Astrocyte (in vitro differentiated cells and primary cell): ENCODE data around the gene RBP4. TPM values are rescaled to one million over a fixed set of nuclear protein-coding genes. Genes with fewer than 3 reads are reported as not detected.

Experiments used
- DNase-seq: peaks from one replicate; pipeline ENCODE4 v3.0.0-alpha.2; 2010; ENCODE audit warnings: low read depth
- FAIRE-seq: peaks from 2 replicates; lab custom pipeline; 2011; peaks lifted over from hg19 to GRCh38; lab: Jason Lieb, UNC
- H2AFZ ChIP-seq: 2 replicates; pipeline ENCODE4 v1.6.0; 2012; ENCODE audit warnings: low read depth, low read length, inconsistent platforms
- H3K27ac ChIP-seq: 2 replicates; pipeline ENCODE4 v1.5.1; 2011; ENCODE audit warnings: low read depth, low read length, inconsistent platforms
- H3K27me3 ChIP-seq: 2 replicates; pipeline ENCODE4 v1.6.0; 2011; ENCODE audit warnings: low read length, inconsistent platforms; ENCODE audit not compliant: insufficient read depth
- H3K36me3 ChIP-seq: 2 replicates; pipeline ENCODE4 v1.5.1; 2011; ENCODE audit warnings: low read length, inconsistent platforms; ENCODE audit not compliant: insufficient read depth
- H3K4me1 ChIP-seq: 2 replicates; pipeline ENCODE4 v1.5.1; 2011; ENCODE audit warnings: low read length, inconsistent platforms; ENCODE audit not compliant: insufficient read depth
- H3K4me2 ChIP-seq: 2 replicates; pipeline ENCODE4 v1.6.0; 2012; ENCODE audit warnings: low read length, inconsistent platforms
- H3K4me3 ChIP-seq: 2 replicates; pipeline ENCODE4 v1.5.1; 2011; ENCODE audit warnings: low read depth, mild to moderate bottlenecking, low read length, inconsistent platforms; ENCODE audit not compliant: insufficient read depth
- H3K79me2 ChIP-seq: 2 replicates; pipeline ENCODE4 v1.6.0; 2012; ENCODE audit warnings: mild to moderate bottlenecking, low read length, inconsistent platforms; ENCODE audit not compliant: insufficient read depth
- H3K9ac ChIP-seq: 2 replicates; pipeline ENCODE4 v1.6.0; 2012; ENCODE audit warnings: mild to moderate bottlenecking, low read length, inconsistent platforms
- H3K9me3 ChIP-seq: 2 replicates; pipeline ENCODE4 v1.5.1; 2012; ENCODE audit warnings: low read depth, mild to moderate bottlenecking, low read length, inconsistent platforms; ENCODE audit not compliant: insufficient read depth
- H4K20me1 ChIP-seq: 2 replicates; pipeline ENCODE4 v1.6.0; 2012; ENCODE audit warnings: low read length, inconsistent platforms; ENCODE audit not compliant: insufficient read depth
- H3K27ac Mint-ChIP-seq: one replicate; pipeline ENCODE4 v1.8.0; 2021; ENCODE audit warnings: mild to moderate bottlenecking, mixed read lengths; ENCODE audit not compliant: unreplicated experiment
- H3K27me3 Mint-ChIP-seq: one replicate; pipeline ENCODE4 v1.8.0; 2021; ENCODE audit warnings: low read depth, mixed read lengths; ENCODE audit not compliant: unreplicated experiment
- H3K36me3 Mint-ChIP-seq: one replicate; pipeline ENCODE4 v1.8.0; 2021; ENCODE audit warnings: low read depth, mixed read lengths; ENCODE audit not compliant: unreplicated experiment
- H3K4me1 Mint-ChIP-seq: one replicate; pipeline ENCODE4 v1.8.0; 2021; ENCODE audit warnings: low read depth, mixed read lengths; ENCODE audit not compliant: unreplicated experiment
- H3K4me3 Mint-ChIP-seq: one replicate; pipeline ENCODE4 v1.8.0; 2021; ENCODE audit warnings: mild to moderate bottlenecking, moderate library complexity, mixed read lengths; ENCODE audit not compliant: unreplicated experiment
- H3K9me3 Mint-ChIP-seq: one replicate; pipeline ENCODE4 v1.8.0; 2021; ENCODE audit warnings: mild to moderate bottlenecking, mixed read lengths; ENCODE audit not compliant: unreplicated experiment
- EZH2 ChIP-seq: IDR thresholded peaks from 2 replicates; pipeline ENCODE4 v1.6.1; 2012; ENCODE audit warnings: mild to moderate bottlenecking, low read length, inconsistent platforms; ENCODE audit not compliant: insufficient read depth
- total RNA-seq: library from RNA; stranded (reverse); gene quantifications from 2 replicates; pipeline ENCODE4 v1.2.1, GENCODE V29; 2021
- TF ChIP-seq, protein P1 (sequence below): IDR thresholded peaks from 2 replicates; pipeline ENCODE4 v1.5.1; 2011; ENCODE audit warnings: low read depth, mild to moderate bottlenecking, inconsistent platforms, low read length, moderate library complexity; ENCODE audit not compliant: insufficient read depth

RBP4 gene
- total RNA-seq, 1 donor from 2014 or later: 0.27 TPM

DNA sequence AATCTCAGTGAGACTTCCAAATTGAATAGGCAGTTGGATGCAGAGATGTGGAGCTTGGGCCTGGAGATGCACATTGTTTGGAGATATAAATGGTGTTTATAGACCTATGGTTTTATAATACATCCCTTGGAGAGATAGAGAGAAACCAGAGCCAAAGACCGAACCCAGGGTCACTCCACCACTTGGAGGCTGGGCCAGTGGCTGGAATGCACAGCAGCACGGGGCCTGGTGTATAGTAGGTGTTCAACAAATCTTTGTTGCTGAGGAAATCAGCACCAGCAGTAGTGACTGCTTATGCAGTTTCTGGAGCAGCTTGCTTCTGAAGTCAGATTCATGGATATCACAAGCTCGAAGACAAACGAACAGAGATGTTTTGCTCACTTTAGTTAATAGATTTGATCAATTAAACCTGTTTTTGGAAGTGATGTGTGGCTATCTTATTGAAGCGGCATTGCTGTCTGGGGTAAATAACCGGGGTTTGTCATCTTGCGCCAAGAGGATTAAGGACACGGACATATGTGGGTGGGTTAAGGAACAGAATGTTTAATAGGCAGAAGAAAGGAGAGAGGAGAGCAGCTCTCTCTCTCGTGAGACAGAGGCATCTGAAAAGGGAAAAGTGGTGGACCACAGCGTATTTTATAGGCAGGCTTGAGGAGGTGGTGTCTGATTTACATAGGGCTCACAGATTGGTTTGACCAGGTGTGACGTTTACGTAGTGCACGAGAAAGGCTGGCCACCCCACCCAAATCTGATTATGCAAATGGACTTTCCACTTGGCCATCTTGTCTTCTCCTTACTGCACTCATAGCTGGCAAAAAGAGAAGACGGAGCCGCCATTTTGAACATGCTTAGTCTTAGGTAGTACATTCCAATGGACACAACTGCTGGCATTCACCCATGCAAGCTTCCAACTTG, 11.1 kb downstream of the RBP4 start:
- Histone ChIP-seq H3K79me2 (no peaks in the 10 kb centered on the region), H3K4me2 (no peak overlapping the region), H3K27ac (no peak overlapping the region), H4K20me1 (no peaks in the 10 kb centered on the region), H3K4me3 (no peak overlapping the region), H2AFZ (no peak overlapping the region), H3K9ac (no peak overlapping the region), H3K9me3 (no peaks in the 10 kb centered on the region), H3K4me1 (no peaks in the 10 kb centered on the region), H3K27me3 (peaks cover 8% of the 10 kb centered on the region), H3K36me3 (no peaks in the 10 kb centered on the region)
- Mint-ChIP-seq H3K27ac (no peak overlapping the region), H3K4me3 (no peak overlapping the region), H3K9me3 (peaks cover 8% of the 10 kb centered on the region), H3K27me3 (peaks cover 17% of the 10 kb centered on the region), H3K4me1 (no peaks in the 10 kb centered on the region), H3K36me3 (peaks cover 2% of the 10 kb centered on the region)
- TF ChIP-seq EZH2: no peak
- TF ChIP-seq, protein P1, sequence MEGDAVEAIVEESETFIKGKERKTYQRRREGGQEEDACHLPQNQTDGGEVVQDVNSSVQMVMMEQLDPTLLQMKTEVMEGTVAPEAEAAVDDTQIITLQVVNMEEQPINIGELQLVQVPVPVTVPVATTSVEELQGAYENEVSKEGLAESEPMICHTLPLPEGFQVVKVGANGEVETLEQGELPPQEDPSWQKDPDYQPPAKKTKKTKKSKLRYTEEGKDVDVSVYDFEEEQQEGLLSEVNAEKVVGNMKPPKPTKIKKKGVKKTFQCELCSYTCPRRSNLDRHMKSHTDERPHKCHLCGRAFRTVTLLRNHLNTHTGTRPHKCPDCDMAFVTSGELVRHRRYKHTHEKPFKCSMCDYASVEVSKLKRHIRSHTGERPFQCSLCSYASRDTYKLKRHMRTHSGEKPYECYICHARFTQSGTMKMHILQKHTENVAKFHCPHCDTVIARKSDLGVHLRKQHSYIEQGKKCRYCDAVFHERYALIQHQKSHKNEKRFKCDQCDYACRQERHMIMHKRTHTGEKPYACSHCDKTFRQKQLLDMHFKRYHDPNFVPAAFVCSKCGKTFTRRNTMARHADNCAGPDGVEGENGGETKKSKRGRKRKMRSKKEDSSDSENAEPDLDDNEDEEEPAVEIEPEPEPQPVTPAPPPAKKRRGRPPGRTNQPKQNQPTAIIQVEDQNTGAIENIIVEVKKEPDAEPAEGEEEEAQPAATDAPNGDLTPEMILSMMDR: no peak
- DNase-seq: no peak
- FAIRE-seq: no peak

GRCh38 chr10:93584445-93584844, 16.6 kb downstream of the RBP4 start:
- H3K27me3 Mint-ChIP-seq: peaks cover 33% of the 10 kb centered on the region
- Histone ChIP-seq H3K4me3 (no peak overlapping the region), H3K27ac (no peak overlapping the region), H3K4me2 (no peak overlapping the region), H2AFZ (no peak overlapping the region), H3K9ac (no peak overlapping the region), H3K36me3 (no peaks in the 10 kb centered on the region), H3K4me1 (no peaks in the 10 kb centered on the region), H3K27me3 (peaks cover 9% of the 10 kb centered on the region), H3K79me2 (no peaks in the 10 kb centered on the region), H3K9me3 (peaks cover 5% of the 10 kb centered on the region), H4K20me1 (no peaks in the 10 kb centered on the region)
- DNase-seq (no peak), FAIRE-seq (no peak)
- TF ChIP-seq, protein P1: no peak
- TF ChIP-seq EZH2: no peak
- H3K27ac Mint-ChIP-seq: no peak overlapping the region
- H3K4me1 Mint-ChIP-seq: no peaks in the 10 kb centered on the region
- H3K4me3 Mint-ChIP-seq: no peak overlapping the region
- H3K36me3 Mint-ChIP-seq: peaks cover 2% of the 10 kb centered on the region
- peaks cover 10% of the 10 kb centered on the region for H3K9me3 Mint-ChIP-seq

GRCh38 chr10:93580828-93581227, 20.2 kb downstream of the RBP4 start:
- Mint-ChIP-seq H3K36me3 (peaks cover under 1% of the 10 kb centered on the region), H3K9me3 (peaks cover 2% of the 10 kb centered on the region)
- no peak overlapping the region for H3K27ac ChIP-seq

More at GRCh38 chr10:93580828-93581227, 20.2 kb downstream of the RBP4 start:
- DNase-seq (peak; percentile 18), FAIRE-seq (no peak)
- peaks cover 5% of the 10 kb centered on the region for H3K9me3 ChIP-seq
- H3K27me3 ChIP-seq: peaks cover 6% of the 10 kb centered on the region
- H3K36me3 ChIP-seq: no peaks in the 10 kb centered on the region
- TF ChIP-seq, protein P1: no peak
- TF ChIP-seq EZH2: no peak
- H4K20me1 ChIP-seq: no peaks in the 10 kb centered on the region
- H3K4me3 Mint-ChIP-seq: no peak overlapping the region
- H3K79me2 ChIP-seq: no peaks in the 10 kb centered on the region
- H3K27ac Mint-ChIP-seq: no peak overlapping the region
- H2AFZ ChIP-seq: no peak overlapping the region
- H3K4me1 Mint-ChIP-seq: no peaks in the 10 kb centered on the region
- H3K27me3 Mint-ChIP-seq: peaks cover 38% of the 10 kb centered on the region
- H3K4me2 ChIP-seq: no peak overlapping the region
- no peak overlapping the region for H3K9ac ChIP-seq
- H3K4me3 ChIP-seq: no peak overlapping the region
- no peaks in the 10 kb centered on the region for H3K4me1 ChIP-seq
